ENCODE data around the gene CHRDL1.
"Not testable (repeated sequence)": the region's sequence is repeated elsewhere in the genome, so short reads cannot be mapped to it uniquely, and the experiment has no call there.

CHRDL1 gene

DNA sequence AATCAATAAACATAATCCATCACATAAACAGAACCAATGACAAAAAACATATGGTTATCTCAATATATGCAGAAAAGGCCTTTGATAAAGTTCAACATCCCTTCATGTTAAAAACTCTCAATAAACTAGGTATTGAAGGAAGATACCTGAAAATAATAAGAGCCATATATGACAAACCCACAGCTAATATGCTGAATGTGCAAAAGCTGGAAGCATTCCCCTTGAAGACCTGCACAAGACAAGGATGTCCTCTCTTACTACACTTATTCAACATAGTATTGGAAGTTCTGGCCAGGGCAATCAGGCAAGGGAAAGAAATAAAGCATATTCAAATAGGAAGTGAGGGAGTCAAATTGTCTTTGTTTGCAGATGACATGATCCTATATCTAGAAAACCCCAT is 141.3 kb downstream of the CHRDL1 start:
- not testable (repeated sequence) for DNase-seq (ENCODE audit: low spot score)

DNA sequence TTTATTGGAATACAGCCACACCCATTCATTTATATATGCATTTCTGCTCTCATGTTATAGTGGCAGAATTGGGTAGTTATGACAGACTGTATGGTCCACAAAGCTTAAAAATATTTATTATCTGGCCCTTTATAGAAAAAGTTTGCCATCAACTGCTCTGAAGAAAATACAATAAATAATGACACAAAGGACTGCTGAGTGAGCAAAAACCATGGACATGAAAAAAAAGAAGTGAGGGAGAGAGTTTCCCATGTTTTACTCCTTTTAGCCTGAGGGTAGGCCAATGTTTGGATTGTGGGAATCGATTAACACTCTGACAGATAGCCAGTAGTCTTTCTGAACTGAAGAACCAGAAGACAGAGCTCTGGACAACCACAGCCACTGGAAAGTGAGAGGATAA is 149.2 kb downstream of the CHRDL1 start:
- no peak for DNase-seq (ENCODE audit: low spot score)
